Measurements from ENCODE around the gene TNNT2. TPM values are rescaled to one million over a fixed set of nuclear protein-coding genes. Genes with fewer than 3 reads are reported as not detected.
A peak's percentile ranks its signal among the peaks of the same experiment; 100 is the strongest.

The TNNT2 gene
- total and polyA plus RNA-seq, 2 of the 13 experiments (the other 11 are each of a cell fraction or from before 2014, with no cell fraction given) = 0.20 to 0.63 TPM

DNA sequence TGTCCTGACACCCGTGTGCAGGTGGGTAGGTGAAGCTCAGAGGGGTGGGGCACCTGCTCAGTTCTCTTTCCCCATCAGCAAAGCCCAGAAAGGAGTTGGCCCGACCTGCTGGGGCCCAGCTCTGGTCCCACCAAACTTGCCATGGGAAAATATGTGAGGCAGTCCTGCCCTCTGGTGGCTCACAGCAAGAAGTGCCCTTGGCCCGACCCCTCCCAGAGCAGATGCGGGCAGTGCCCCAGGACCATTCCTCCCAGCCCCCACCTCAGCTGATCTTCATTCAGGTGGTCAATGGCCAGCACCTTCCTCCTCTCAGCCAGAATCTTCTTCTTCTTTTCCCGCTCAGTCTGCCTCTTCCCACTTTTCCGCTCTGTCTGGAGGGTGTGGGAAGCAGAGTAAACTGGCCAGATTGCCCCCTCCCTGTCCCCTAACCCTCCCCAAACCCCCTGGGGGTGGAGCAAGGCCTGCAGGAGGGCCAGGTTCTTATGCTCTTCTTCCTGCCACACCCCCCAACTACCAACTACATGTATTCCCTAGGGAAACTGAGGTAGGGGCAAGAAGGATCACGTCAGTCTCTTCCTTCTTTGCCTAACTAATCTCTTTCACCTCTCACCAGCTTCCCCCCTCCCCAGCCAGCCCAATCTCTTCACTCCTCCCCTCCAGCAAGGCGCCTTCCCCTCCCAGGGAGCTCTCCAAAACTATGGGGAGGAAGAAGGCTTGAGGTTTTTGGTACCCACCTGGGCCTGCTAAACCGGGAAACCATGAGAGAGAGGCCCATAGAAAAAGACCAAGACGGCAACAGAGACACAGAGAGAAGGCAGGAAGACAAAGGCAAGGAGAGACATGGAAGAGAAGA, 15.6 kb downstream of the TNNT2 start (continued):
- TF ChIP-seq ZNF646 (CRISPR knock-in tag; IDR thresholded peaks at IDR 0.05) (no peak), PITX1 (CRISPR knock-in tag; IDR thresholded peaks at IDR 0.05) (no peak), POLR2AphosphoS2 (IDR thresholded peaks at IDR 0.05; ENCODE audit: low read depth, low read length) (no peak), ELF3 (CRISPR knock-in tag; IDR thresholded peaks at IDR 0.05) (no peak), RELA (CRISPR knock-in tag; IDR thresholded peaks at IDR 0.05) (no peak), STAG1 (CRISPR knock-in tag; IDR thresholded peaks at IDR 0.05) (peak; percentile 85), ZBTB8A (CRISPR knock-in tag; IDR thresholded peaks at IDR 0.05; ENCODE audit: borderline replicate concordance, low read depth) (no peak), NR1H2 (CRISPR knock-in tag; IDR thresholded peaks at IDR 0.05; ENCODE audit: borderline replicate concordance, low read depth) (no peak), NCOA5 (CRISPR knock-in tag; IDR thresholded peaks at IDR 0.05) (no peak), SMC3 (IDR thresholded peaks at IDR 0.05; ENCODE audit: low read length) (peak; percentile 74), ZNF24 (IDR thresholded peaks at IDR 0.05) (no peak), ZBTB42 (CRISPR knock-in tag; IDR thresholded peaks at IDR 0.05) (no peak), FLYWCH1 (CRISPR knock-in tag; IDR thresholded peaks at IDR 0.05) (no peak), TSC22D2 (CRISPR knock-in tag; IDR thresholded peaks at IDR 0.05; ENCODE audit: borderline replicate concordance) (no peak), CENPX (CRISPR knock-in tag; IDR thresholded peaks at IDR 0.05) (no peak)
- TF ChIP-seq, protein P1, sequence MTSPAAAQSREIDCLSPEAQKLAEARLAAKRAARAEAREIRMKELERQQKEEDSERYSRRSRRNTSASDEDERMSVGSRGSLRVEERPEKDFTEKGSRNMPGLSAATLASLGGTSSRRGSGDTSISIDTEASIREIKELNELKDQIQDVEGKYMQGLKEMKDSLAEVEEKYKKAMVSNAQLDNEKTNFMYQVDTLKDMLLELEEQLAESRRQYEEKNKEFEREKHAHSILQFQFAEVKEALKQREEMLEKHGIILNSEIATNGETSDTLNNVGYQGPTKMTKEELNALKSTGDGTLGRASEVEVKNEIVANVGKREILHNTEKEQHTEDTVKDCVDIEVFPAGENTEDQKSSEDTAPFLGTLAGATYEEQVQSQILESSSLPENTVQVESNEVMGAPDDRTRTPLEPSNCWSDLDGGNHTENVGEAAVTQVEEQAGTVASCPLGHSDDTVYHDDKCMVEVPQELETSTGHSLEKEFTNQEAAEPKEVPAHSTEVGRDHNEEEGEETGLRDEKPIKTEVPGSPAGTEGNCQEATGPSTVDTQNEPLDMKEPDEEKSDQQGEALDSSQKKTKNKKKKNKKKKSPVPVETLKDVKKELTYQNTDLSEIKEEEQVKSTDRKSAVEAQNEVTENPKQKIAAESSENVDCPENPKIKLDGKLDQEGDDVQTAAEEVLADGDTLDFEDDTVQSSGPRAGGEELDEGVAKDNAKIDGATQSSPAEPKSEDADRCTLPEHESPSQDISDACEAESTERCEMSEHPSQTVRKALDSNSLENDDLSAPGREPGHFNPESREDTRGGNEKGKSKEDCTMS (CRISPR knock-in tag; conservative IDR thresholded peaks at IDR 0.05) = no peak
- TF ChIP-seq, protein P2, sequence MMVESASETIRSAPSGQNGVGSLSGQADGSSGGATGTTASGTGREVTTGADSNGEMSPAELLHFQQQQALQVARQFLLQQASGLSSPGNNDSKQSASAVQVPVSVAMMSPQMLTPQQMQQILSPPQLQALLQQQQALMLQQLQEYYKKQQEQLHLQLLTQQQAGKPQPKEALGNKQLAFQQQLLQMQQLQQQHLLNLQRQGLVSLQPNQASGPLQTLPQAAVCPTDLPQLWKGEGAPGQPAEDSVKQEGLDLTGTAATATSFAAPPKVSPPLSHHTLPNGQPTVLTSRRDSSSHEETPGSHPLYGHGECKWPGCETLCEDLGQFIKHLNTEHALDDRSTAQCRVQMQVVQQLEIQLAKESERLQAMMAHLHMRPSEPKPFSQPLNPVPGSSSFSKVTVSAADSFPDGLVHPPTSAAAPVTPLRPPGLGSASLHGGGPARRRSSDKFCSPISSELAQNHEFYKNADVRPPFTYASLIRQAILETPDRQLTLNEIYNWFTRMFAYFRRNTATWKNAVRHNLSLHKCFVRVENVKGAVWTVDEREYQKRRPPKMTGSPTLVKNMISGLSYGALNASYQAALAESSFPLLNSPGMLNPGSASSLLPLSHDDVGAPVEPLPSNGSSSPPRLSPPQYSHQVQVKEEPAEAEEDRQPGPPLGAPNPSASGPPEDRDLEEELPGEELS (CRISPR knock-in tag; IDR thresholded peaks at IDR 0.05) = no peak
